ENCODE measurements around the gene TRIM8.

DNA sequence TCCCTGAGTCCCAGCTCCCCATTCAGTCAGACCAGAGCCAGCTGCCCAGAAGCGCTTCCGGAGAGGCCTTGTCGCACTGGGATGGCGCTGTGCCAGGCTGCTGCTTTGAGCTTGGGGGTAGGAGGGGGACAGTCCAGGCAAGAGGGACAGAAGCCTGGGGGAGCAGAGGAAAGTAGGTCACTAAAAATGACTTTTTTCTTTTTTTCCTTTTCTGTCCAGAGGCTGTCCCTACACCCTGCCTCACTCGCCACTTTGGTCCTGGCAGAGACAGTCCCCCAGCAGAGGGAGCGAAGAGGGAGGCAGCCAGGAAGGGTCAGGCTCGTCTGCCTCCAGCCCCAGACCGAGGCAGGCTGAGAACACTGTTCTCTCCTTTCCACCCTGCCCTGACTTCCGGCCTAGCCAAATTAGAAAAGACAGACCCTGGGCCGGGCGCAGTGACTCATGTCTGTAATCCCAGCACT lies 15.8 kb upstream of the TRIM8 start:
- TF ChIP-seq ZNF77 (CRISPR knock-in tag; IDR thresholded peaks at IDR 0.05) (no peak), DPF2 (IDR thresholded peaks at IDR 0.05) (no peak), IRF2 (CRISPR knock-in tag; IDR thresholded peaks at IDR 0.05) (no peak), HMGXB4 (CRISPR knock-in tag; IDR thresholded peaks at IDR 0.05) (no peak)
- TF ChIP-seq, protein P1, sequence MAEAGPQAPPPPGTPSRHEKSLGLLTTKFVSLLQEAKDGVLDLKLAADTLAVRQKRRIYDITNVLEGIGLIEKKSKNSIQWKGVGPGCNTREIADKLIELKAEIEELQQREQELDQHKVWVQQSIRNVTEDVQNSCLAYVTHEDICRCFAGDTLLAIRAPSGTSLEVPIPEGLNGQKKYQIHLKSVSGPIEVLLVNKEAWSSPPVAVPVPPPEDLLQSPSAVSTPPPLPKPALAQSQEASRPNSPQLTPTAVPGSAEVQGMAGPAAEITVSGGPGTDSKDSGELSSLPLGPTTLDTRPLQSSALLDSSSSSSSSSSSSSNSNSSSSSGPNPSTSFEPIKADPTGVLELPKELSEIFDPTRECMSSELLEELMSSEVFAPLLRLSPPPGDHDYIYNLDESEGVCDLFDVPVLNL (CRISPR knock-in tag; IDR thresholded peaks at IDR 0.05; ENCODE audit: low read depth): no peak
